Naive thymus-derived CD8-positive, alpha-beta T cell (primary cell): ENCODE results near the gene MIB2. TPM values are rescaled to one million over a fixed set of nuclear protein-coding genes. Genes with fewer than 3 reads are reported as not detected.
A peak's percentile ranks its signal among the peaks of the same experiment; 100 is the strongest.

ENCODE experiments used
- ATAC-seq, 2 donors: fragments of 150-1000 bp; cut with Tn5 transposase in 1 of 2; sonication (Bioruptor Pico), chemical (Tn5 transposase) in 1 of 2; 1 replicate in 1 of 2; 2 replicates in 1 of 2; pipeline ENCODE4 v1.10.0; 2021; ENCODE audit warnings: mild to moderate bottlenecking in 2 of 2, moderate library complexity in 2 of 2
- POLR2A ChIA-PET: fragments of 350-600 bp; sonication (Branson Sonifier 250); formaldehyde crosslinking; loops from one replicate; lab custom pipeline; 2021; ENCODE audit warnings: antibody characterized with exemption; lab: Charles Lee
- DNase-seq, 10 donors: peaks; one replicate each; pipeline versions ENCODE4 v3.0.0 to v3.0.0-alpha.2; 2020 to 2022
- H3K27ac Mint-ChIP-seq, 10 donors: one replicate each; pipeline ENCODE4 v1.8.0; 2020 to 2022; ENCODE audit warnings: mild to moderate bottlenecking in 10 of 10, mixed read lengths in 10 of 10, moderate library complexity in 4 of 10, inconsistent platforms in 1 of 10
- H3K27me3 Mint-ChIP-seq, 5 donors: one replicate each; pipeline ENCODE4 v1.8.0; 2021 to 2022; ENCODE audit warnings: mixed read lengths in 5 of 5
- H3K36me3 Mint-ChIP-seq, 3 donors: one replicate each; pipeline ENCODE4 v1.8.0; 2020 to 2022; ENCODE audit warnings: mixed read lengths in 3 of 3, mild to moderate bottlenecking in 2 of 3, inconsistent platforms in 1 of 3
- H3K4me1 Mint-ChIP-seq, 4 donors: one replicate each; pipeline ENCODE4 v1.8.0; 2021 to 2022; ENCODE audit warnings: mixed read lengths in 4 of 4
- H3K4me3 Mint-ChIP-seq, 10 donors: one replicate each; pipeline ENCODE4 v1.8.0; 2020 to 2022; ENCODE audit warnings: mild to moderate bottlenecking in 10 of 10, mixed read lengths in 10 of 10, moderate library complexity in 6 of 10, inconsistent platforms in 1 of 10
- H3K9me3 Mint-ChIP-seq, 9 donors: one replicate each; pipeline ENCODE4 v1.8.0; 2020 to 2022; ENCODE audit warnings: mixed read lengths in 9 of 9, mild to moderate bottlenecking in 3 of 9, inconsistent platforms in 1 of 9, moderate library complexity in 1 of 9
- polyA plus RNA-seq, 3 donors: library from polyadenylated mRNA; unstranded; fragments of 300-500 nt; fragmentation: Illumina TruSeq; gene quantifications; one replicate each; pipeline ENCODE4 v1.2.3, GENCODE V29; 2021
- total RNA-seq, 8 experiments: library from RNA in 2 of 8; stranded (reverse) in 2 of 8; gene quantifications; one replicate each; pipeline ENCODE4 v1.2.3 and lab custom pipeline; 2021 to 2026

The MIB2 gene
- total and polyA plus RNA-seq, 5 experiments from 2014 or later: 23.6 to 122 (median 31.1) TPM

DNA sequence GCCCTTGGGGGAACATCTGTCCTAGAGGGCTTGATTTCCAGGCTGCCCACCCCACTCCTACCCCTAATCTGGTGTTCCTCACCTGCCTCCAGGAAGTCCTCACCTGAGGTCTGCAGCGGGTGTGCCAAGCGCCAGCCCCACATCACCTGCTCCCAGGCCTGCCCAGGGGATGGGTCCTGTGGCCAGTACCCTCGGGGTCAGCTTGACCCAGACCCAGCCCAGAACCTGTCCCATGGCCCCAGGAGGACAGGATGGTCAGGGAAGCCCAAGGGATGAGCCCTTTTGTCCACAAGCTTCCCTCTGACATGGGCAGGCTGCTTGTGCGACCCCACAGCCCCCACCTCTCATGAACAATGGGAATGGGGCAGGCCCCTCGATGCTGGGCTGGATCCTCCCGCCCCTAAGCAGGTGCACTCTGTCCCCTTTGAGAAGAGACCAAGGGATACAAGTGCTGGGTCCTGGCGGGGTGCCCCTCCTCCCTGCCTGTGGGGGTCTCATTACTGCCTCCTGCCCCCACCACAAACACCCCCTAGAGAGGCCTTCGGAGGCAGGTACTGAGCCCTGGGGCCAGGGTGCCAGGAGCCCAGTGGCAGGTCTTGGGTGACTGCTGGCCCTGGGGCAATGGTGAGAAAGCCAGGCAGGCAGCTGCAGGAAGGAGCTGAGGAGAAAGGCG, 3.2 kb downstream of the MIB2 start:
- ATAC-seq (no peak), DNase-seq (peak in 1 of 10 donors; percentile 0)
- no peaks in the 10 kb centered on the region for H3K27me3 Mint-ChIP-seq
- H3K4me3 Mint-ChIP-seq: peak overlapping the region in 2 of 10 donors; percentile 3 to 83
- H3K9me3 Mint-ChIP-seq: no peaks in the 10 kb centered on the region
- H3K4me1 Mint-ChIP-seq: peaks cover 11 to 31% (median 26%) of the 10 kb centered on the region in 4 donors
- POLR2A ChIA-PET: interaction anchor here (0.5 to 9.7 kb wide), 2 partner anchors 9 to 15 kb away, joined by 3 to 246 read pairs; partner anchors contain the start of gene MMP23B
- no peaks in the 10 kb centered on the region for H3K36me3 Mint-ChIP-seq
- H3K27ac Mint-ChIP-seq: peak overlapping the region in 1 of 10 donors; percentile 48

DNA sequence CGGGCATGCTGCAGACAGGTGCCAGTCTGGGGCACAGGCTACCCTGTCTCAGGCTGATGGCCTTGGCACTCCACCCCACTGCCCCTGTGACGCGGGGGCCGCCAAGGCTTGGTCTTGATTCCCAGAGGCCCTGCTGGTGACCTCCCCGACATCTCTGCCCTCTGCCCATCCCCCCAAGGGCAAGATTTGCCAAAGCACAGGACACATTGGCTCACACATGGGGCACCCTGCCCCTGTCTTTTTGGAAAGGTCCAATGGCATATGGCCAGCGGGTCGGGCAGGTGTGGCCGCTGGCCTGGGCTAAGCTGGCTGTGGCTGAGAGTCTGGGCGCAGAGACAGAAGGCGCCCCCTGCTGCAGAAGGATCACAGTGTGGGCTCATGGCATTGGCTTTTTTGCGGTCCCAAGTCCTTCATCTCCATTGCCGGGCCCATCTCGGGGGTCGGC, 4.6 kb downstream of the MIB2 start:
- DNase-seq: no peak
- no peak for ATAC-seq
- H3K27me3 Mint-ChIP-seq: no peaks in the 10 kb centered on the region
- POLR2A ChIA-PET: interaction anchor here (9.7 kb wide), 1 partner anchor 8 kb away, joined by 246 read pairs; the partner anchor contains the start of gene MMP23B
- H3K4me3 Mint-ChIP-seq: no peak overlapping the region
- H3K36me3 Mint-ChIP-seq: no peaks in the 10 kb centered on the region
- H3K9me3 Mint-ChIP-seq: no peaks in the 10 kb centered on the region
- H3K4me1 Mint-ChIP-seq: peaks cover 4 to 20% (median 13%) of the 10 kb centered on the region in 4 donors
- no peak overlapping the region for H3K27ac Mint-ChIP-seq

DNA sequence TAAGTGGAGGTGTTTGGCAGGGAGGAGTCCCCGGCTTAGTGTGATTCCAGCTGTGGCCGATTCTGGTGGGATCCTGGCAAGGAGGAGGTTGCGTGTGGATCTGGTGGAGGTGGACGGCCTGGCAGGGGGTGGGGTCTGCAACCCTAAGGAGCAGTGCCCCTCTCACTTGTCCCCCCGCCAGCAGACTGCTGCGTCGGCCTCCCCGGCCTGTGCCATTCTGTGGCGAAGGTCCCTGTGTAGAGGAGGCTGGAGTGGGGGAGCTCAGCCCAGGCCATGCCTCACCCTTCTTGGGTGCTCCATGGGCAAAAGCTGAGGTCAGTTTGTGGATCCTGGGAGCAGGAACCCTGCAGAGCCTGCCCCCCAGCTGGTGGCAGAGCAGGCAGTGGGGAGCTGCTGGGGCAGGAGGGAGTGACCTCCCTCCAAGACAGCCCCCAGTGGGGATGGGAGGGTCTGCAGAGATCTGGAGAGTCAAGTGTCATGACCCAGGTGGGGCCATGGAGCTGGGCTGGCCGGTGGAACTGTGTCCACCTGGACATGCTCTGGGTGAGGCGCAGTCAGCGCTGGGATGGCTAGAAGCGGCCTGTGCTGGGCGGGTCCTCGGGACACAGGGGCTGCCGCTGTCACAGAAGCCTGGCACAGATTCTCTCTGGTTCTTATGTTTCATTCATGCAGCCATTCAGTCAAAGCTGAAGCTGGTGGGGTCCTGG, 5.3 kb downstream of the MIB2 start:
- Mint-ChIP-seq H3K9me3 (no peaks in the 10 kb centered on the region), H3K4me3 (no peak overlapping the region), H3K36me3 (no peaks in the 10 kb centered on the region), H3K27ac (peak overlapping the region in 1 of 10 donors; percentile 71), H3K27me3 (no peaks in the 10 kb centered on the region), H3K4me1 (peaks cover 4 to 19% (median 12%) of the 10 kb centered on the region in 4 donors)
- DNase-seq (no peak), ATAC-seq (no peak)
- POLR2A ChIA-PET: interaction anchor here (9.7 kb wide), 1 partner anchor 7 kb away, joined by 246 read pairs; the partner anchor contains the start of gene MMP23B

DNA sequence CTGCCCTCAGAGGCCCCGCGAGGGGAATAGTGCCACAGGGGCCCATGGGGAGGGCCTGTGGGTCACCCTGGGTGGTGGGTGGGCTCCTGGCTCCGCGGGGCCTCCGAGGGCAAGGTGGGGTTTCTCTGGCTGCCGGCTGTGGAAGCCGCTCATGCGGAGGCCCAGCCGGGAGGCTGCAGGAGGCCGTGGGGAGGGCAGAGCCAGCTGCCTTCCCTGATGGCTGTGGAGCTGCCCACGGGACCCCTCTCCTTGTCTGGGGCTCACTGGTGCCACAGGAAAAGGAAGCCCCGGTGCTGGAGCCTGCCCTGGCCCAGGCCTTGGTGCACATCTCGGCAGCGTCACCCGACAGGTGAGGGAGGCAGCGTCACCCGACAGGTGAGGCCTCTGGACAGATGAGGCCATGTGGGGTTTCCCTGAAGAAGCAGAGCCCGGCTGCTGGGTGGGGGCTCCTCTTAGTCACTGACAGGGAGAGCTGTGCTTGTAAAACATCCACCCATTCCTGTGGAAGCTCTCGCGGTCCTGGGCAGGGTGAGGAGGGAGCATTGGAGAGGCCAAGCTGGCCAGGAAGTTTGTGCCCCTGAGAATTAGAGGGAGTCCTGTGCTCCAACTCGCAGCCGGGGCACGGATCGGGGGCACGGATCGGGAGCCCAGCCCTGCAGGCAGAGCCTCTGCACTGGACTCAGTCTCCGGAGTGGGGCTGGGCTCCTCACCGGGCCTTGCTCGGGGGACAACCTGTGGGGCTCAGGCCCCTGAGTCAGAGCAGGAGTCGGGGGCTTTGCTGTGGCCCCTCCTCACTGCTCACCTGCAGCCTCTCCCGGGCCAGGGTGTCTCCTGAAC, 6.1 kb downstream of the MIB2 start:
- H3K9me3 Mint-ChIP-seq: no peaks in the 10 kb centered on the region
- no peak overlapping the region for H3K27ac Mint-ChIP-seq
- POLR2A ChIA-PET: interaction anchor here (9.7 kb wide), 1 partner anchor 7 kb away, joined by 246 read pairs; the partner anchor contains the start of gene MMP23B
- ATAC-seq: no peak
- H3K4me3 Mint-ChIP-seq: no peak overlapping the region
- peaks cover 7 to 20% (median 13%) of the 10 kb centered on the region in 4 donors for H3K4me1 Mint-ChIP-seq
- H3K27me3 Mint-ChIP-seq: no peaks in the 10 kb centered on the region
- DNase-seq: no peak
- H3K36me3 Mint-ChIP-seq: no peaks in the 10 kb centered on the region

DNA sequence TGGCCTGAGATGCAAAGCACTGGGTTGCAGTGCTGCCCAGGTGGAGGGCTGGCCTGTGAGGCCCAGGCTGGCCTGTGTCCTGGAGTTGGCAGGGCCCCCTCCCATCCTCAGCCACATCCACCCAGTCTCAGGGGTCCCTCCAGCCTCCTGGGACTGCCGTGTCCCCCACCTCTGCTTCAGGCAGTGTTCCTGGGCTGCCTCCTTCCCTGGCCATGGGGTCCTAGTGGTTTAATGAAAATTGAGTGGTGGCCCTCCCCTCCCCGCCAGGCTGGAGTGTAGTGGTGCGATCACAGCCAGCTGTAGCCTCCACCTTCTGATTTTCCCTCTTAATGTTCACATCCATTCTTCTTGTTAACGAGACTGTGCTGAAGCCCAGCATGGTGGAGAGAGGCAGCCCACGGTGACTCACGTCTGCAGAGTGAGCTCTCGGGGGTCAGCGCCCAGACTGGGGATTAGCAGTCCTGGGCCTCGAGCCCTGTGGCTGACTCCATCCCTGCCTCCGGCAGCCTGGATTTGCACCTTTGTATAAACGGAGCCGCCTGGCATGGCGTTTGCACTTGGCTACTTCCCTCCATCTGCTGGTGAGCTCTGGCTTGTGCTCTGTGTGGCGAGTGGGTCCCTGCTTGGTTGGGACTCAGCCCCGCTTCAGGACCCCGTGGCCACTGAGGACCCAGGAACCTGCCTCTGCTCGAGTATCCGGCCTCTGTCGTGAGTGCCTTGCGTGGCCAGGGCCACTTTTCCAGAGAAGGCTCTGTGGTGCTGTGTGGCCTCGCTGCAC, 6.9 kb downstream of the MIB2 start:
- H3K4me3 Mint-ChIP-seq: peak overlapping the region in 1 of 10 donors; percentile 45
- H3K36me3 Mint-ChIP-seq: no peaks in the 10 kb centered on the region
- no peak overlapping the region for H3K27ac Mint-ChIP-seq
- no peak for ATAC-seq
- DNase-seq: no peak
- no peaks in the 10 kb centered on the region for H3K27me3 Mint-ChIP-seq
- peaks cover 5 to 14% (median 10%) of the 10 kb centered on the region in 4 donors for H3K4me1 Mint-ChIP-seq
- H3K9me3 Mint-ChIP-seq: no peaks in the 10 kb centered on the region
- POLR2A ChIA-PET: no interaction called here

DNA sequence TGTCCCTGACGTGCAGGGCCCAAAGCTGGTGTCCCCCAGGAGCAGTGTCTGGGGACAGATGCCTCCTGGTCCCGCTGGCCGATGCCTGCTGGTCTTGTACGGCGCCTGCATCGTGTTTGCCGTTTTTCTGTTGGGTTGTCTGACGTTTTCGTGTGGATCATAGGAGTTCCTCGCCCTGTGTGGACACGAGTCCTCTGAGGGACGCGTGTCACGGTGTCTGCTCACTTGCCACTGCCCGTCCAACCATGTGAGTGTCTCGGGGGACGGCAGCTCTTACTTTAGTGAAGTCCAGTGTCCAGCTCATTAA, 7.4 kb downstream of the MIB2 start:
- DNase-seq (no peak), ATAC-seq (no peak)
- POLR2A ChIA-PET: no interaction called here
- Mint-ChIP-seq H3K4me1 (peaks cover 0 to 8% (median 8%) of the 10 kb centered on the region in 4 donors), H3K27ac (peak overlapping the region in 2 of 10 donors; percentile 11 to 48), H3K27me3 (no peaks in the 10 kb centered on the region), H3K36me3 (no peaks in the 10 kb centered on the region), H3K9me3 (no peaks in the 10 kb centered on the region), H3K4me3 (no peak overlapping the region)

DNA sequence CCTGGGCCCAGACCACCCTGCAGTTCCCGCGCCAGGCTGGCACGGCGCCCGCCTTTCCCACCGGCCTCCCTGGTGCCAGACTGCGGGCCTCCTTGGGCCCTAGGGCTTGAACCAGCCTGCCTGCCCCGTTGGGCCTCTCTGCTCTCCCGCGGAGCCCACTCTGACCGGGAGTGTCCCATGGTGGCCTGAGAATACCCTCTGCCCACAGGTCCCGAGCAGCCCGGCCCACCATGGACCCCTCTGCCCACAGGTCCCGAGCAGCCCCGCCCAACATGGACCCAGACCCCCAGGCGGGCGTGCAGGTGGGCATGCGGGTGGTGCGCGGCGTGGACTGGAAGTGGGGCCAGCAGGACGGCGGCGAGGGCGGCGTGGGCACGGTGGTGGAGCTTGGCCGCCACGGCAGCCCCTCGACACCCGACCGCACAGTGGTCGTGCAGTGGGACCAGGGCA, 7.9 kb downstream of the MIB2 start:
- H3K4me3 Mint-ChIP-seq: no peak overlapping the region
- DNase-seq: no peak
- POLR2A ChIA-PET: no interaction called here
- peak overlapping the region in 1 of 10 donors; percentile 11 for H3K27ac Mint-ChIP-seq
- H3K4me1 Mint-ChIP-seq: peaks cover 0 to 12% (median 8%) of the 10 kb centered on the region in 4 donors
- ATAC-seq: no peak
- H3K27me3 Mint-ChIP-seq: no peaks in the 10 kb centered on the region
- no peaks in the 10 kb centered on the region for H3K36me3 Mint-ChIP-seq
- H3K9me3 Mint-ChIP-seq: no peaks in the 10 kb centered on the region

DNA sequence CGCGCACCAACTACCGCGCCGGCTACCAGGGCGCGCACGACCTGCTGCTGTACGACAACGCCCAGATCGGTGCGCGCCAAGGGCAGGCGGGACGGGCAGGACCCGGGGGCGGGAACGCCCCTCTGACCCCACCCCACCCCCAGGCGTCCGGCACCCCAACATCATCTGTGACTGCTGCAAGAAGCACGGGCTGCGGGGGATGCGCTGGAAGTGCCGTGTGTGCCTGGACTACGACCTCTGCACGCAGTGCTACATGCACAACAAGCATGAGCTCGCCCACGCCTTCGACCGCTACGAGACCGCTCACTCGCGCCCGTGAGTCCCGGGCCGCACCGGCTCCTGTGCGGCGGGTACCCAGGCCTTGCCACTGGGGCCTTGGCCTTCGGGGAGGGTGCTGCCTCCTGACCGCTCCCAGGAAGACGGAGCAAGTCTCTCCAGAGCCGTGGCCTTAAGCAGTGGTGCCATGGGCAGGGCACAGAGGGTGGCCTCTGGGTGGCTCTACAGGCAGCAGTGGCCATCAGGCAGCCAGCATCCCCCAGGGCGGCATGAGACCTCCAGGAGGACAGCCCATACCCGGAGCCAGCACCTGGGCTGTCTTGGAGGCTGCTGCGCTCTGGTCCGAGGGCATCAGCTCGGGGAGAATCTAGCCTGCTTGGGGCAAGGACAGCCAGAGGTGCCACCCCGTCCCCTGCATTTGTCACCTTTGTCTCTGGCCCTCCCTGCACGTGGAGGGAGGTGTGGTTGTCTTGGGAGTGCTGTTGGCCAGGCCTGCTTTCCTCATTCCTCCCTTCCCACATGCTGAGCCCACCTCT, 8.5 kb downstream of the MIB2 start:
- no peaks in the 10 kb centered on the region for H3K27me3 Mint-ChIP-seq
- H3K4me1 Mint-ChIP-seq: peaks cover 0 to 12% (median 8%) of the 10 kb centered on the region in 4 donors
- ATAC-seq (no peak), DNase-seq (peak in 1 of 10 donors; percentile 56)
- H3K27ac Mint-ChIP-seq: peak overlapping the region in 1 of 10 donors; percentile 29
- POLR2A ChIA-PET: interaction anchor here (8.4 kb wide), 1 partner anchor 7 kb away, joined by 246 read pairs; the partner anchor contains the start of gene MIB2
- H3K36me3 Mint-ChIP-seq: no peaks in the 10 kb centered on the region
- H3K4me3 Mint-ChIP-seq: no peak overlapping the region
- H3K9me3 Mint-ChIP-seq: no peaks in the 10 kb centered on the region

DNA sequence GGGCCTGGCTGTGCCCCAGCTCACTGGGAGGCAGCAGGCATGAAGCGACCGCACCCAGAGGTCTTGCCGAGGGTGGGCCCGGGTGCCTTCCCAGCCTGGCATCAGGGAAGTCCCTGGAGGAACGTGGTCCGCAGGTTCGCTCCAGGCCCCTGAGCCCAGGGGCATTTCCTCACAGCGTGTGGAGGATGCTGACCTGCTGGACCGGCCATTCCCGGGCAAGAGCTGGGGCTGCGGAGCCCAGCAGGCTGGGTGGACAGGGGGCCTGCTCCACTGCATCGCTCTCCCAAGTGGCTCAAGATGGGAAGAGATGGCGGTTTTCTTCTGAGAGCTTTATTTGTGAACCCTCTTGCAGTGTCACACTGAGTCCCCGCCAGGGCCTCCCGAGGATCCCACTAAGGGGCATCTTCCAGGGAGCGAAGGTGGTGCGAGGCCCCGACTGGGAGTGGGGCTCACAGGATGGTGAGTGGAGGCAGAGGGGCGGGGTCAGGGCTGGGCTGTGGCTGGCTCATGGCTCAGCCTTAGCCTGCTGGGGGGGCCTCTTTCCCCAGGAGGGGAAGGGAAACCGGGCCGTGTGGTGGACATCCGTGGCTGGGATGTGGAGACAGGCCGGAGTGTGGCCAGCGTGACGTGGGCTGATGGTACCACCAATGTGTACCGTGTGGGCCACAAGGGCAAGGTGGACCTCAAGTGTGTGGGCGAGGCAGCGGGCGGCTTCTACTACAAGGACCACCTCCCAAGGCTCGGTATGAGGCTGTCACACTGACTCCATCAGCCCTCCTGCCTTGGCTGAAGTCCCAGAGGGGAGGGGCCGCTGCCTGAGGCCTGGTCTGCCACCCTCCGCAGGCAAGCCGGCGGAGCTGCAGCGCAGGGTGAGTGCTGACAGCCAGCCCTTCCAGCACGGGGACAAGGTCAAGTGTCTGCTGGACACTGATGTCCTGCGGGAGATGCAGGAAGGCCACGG, 9.4 kb downstream of the MIB2 start:
- POLR2A ChIA-PET: interaction anchor here (8.4 kb wide), 1 partner anchor 8 kb away, joined by 246 read pairs; the partner anchor contains the start of gene MIB2
- ATAC-seq (no peak), DNase-seq (peak in 1 of 10 donors; percentile 58)
- Mint-ChIP-seq H3K4me1 (peaks cover 1 to 12% (median 8%) of the 10 kb centered on the region in 4 donors), H3K36me3 (no peaks in the 10 kb centered on the region), H3K9me3 (no peaks in the 10 kb centered on the region), H3K27ac (peak overlapping the region in 2 of 10 donors; percentile 29 to 43), H3K4me3 (no peak overlapping the region), H3K27me3 (no peaks in the 10 kb centered on the region)

DNA sequence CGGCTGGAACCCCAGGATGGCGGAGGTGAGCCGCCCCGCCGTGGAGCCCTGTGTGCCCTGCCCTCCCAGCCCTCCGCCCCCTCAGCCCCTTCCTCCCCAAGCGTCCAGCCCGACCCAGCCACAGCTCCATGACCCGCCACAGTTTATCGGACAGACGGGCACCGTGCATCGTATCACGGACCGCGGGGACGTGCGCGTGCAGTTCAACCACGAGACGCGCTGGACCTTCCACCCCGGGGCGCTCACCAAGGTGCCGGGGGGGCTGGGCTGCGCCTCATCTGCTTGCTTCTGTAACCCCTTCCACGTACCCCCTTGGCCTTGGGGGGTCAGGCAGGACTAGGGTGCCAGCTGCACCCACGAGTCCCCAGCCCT, 10.1 kb downstream of the MIB2 start:
- H3K4me3 Mint-ChIP-seq: no peak overlapping the region
- ATAC-seq (no peak), DNase-seq (peak in 1 of 10 donors; percentile 56)
- H3K36me3 Mint-ChIP-seq: no peaks in the 10 kb centered on the region
- POLR2A ChIA-PET: interaction anchor here (0.6 to 8.4 kb wide), 2 partner anchors 9 to 33 kb away, joined by 3 to 246 read pairs; partner anchors contain the start of gene MIB2
- H3K27ac Mint-ChIP-seq: no peak overlapping the region
- H3K4me1 Mint-ChIP-seq: peaks cover 8 to 15% (median 10%) of the 10 kb centered on the region in 4 donors
- peaks cover 0 to 1% (median 0%) of the 10 kb centered on the region in 9 donors for H3K9me3 Mint-ChIP-seq
- H3K27me3 Mint-ChIP-seq: peaks cover 0 to 2% (median 0%) of the 10 kb centered on the region in 5 donors
